HCT116 (cell line): Measurements from ENCODE around the gene KCNK3. TPM values are rescaled to one million over a fixed set of nuclear protein-coding genes. Genes with fewer than 3 reads are reported as not detected.

Source experiments
- ATAC-seq: fragments of 200-7000 bp; cut with Tn5 transposase; 2 replicates; pipeline ENCODE4 v1.9.1; 2020; ENCODE audit warnings: mild to moderate bottlenecking, moderate library complexity
- BruUV-seq: library from RNA; stranded (reverse); fragments of 400-500 nt; replicated peaks from 2 replicates; lab custom pipeline; 2021; lab: Mats Ljungman, UMichigan
- CTCF ChIA-PET: fragments of 300-600 bp; sonication (Branson Sonifier 250); formaldehyde crosslinking; loops from one replicate; lab custom pipeline; 2021; ENCODE audit warnings: antibody characterized with exemption; lab: Charles Lee
- POLR2A ChIA-PET: fragments of 300-600, 350-600 bp; sonication (Branson Sonifier 250); formaldehyde crosslinking; loops from one replicate; lab custom pipeline; 2021; ENCODE audit warnings: antibody characterized with exemption; lab: Charles Lee
- RAD21 ChIA-PET, 2 experiments: fragments of 300-600 bp; sonication (Branson Sonifier 250); formaldehyde crosslinking; loops; one replicate each; lab custom pipeline; 2023; ENCODE audit warnings: low total read pairs in 2 of 2; ENCODE audit not compliant: uncharacterized antibody in 2 of 2, unreplicated experiment in 2 of 2, low non-redundant PET in 1 of 2; lab: Charles Lee
- DNase-seq: peaks from one replicate; pipeline ENCODE4 v3.0.0-alpha.2; 2010; ENCODE audit warnings: low read depth, low spot score
- H2AFZ ChIP-seq: fragments of 200-600 bp; shearing (Covaris generic), sonication (generic); 2 replicates; pipeline ENCODE4 v1.6.1; 2017; ENCODE audit warnings: low read depth, mixed run types, mixed read lengths, antibody characterized with exemption, low read length; ENCODE audit not compliant: poor library complexity, severe bottlenecking
- H3K27ac ChIP-seq: 2 replicates; pipeline ENCODE4 v1.5.1; 2012; ENCODE audit warnings: low read depth, low read length
- H3K27me3 ChIP-seq: fragments of 200-600 bp; sonication (generic); 2 replicates; pipeline ENCODE4 v1.6.1; 2016; ENCODE audit warnings: mixed run types, low read length, mixed read lengths; ENCODE audit not compliant: insufficient read depth
- H3K36me3 ChIP-seq, 2 experiments: fragments of 200-500 bp in 1 of 2; fragments of 200-600 bp in 1 of 2; sonication (Bioruptor generic) in 1 of 2; sonication (generic) in 1 of 2; 2 replicates each; pipeline versions ENCODE4 v1.5.1 to v1.6.1; 2014 to 2016; ENCODE audit warnings: low read length in 2 of 2, inconsistent platforms in 1 of 2, mixed read lengths in 1 of 2, mixed run types in 1 of 2; ENCODE audit not compliant: insufficient read depth in 2 of 2, control insufficient read depth in 1 of 2
- H3K4me1 ChIP-seq, 2 experiments: fragments of 200-600 bp in 1 of 2; sonication (generic) in 1 of 2; 2 replicates each; pipeline versions ENCODE4 v1.5.1 to v1.6.1; 2012 to 2017; ENCODE audit warnings: low read length in 2 of 2, inconsistent platforms in 1 of 2, mild to moderate bottlenecking in 1 of 2, mixed read lengths in 1 of 2, mixed run types in 1 of 2, moderate library complexity in 1 of 2; ENCODE audit not compliant: insufficient read depth in 2 of 2, control insufficient read depth in 1 of 2
- H3K4me2 ChIP-seq: fragments of 200-600 bp; sonication (generic); 2 replicates; pipeline ENCODE4 v1.6.1; 2017; ENCODE audit warnings: mixed run types, low read length, mixed read lengths
- H3K4me3 ChIP-seq, 2 experiments: fragments of 200-600 bp in 1 of 2; sonication (generic) in 1 of 2; replicated peaks in 1 of 2; 2 replicates each; pipeline ENCODE4 v1.5.1; 2011 to 2016; ENCODE audit warnings: low read length in 2 of 2, control low read depth in 1 of 2, low read depth in 1 of 2, mild to moderate bottlenecking in 1 of 2, mixed read lengths in 1 of 2, mixed run types in 1 of 2
- H3K79me2 ChIP-seq: fragments of 200-600 bp; sonication (generic); 2 replicates; pipeline ENCODE4 v1.6.1; 2017; ENCODE audit warnings: mild to moderate bottlenecking, mixed run types, low read length, moderate library complexity, mixed read lengths; ENCODE audit not compliant: insufficient read depth
- H3K9ac ChIP-seq: fragments of 200-600 bp; sonication (generic); 2 replicates; pipeline ENCODE4 v1.6.1; 2016; ENCODE audit warnings: low read length, mixed read lengths
- H3K9me2 ChIP-seq: fragments of 200-600 bp; sonication (generic), shearing (Covaris generic); 2 replicates; pipeline ENCODE4 v1.6.1; 2017; ENCODE audit warnings: mixed run types, mild to moderate bottlenecking, moderate library complexity; ENCODE audit not compliant: insufficient read depth
- H3K9me3 ChIP-seq, 2 experiments: fragments of 200-500 bp in 1 of 2; fragments of 200-600 bp in 1 of 2; sonication (Bioruptor generic) in 1 of 2; sonication (generic) in 1 of 2; 2 replicates each; pipeline ENCODE4 v1.6.1; 2014 to 2017; ENCODE audit warnings: low read length in 2 of 2, mixed read lengths in 2 of 2, inconsistent platforms in 1 of 2, low read depth in 1 of 2, mild to moderate bottlenecking in 1 of 2, mixed run types in 1 of 2, moderate library complexity in 1 of 2; ENCODE audit not compliant: control insufficient read depth in 1 of 2, insufficient read depth in 1 of 2
- H4K20me1 ChIP-seq: fragments of 200-600 bp; sonication (generic), shearing (Covaris generic); 2 replicates; pipeline ENCODE4 v1.6.1; 2017; ENCODE audit warnings: mixed run types, mild to moderate bottlenecking, moderate library complexity; ENCODE audit not compliant: insufficient read depth
- CBX3 ChIP-seq: IDR thresholded peaks from 2 replicates; pipeline ENCODE4 v1.6.1; 2012; ENCODE audit warnings: low read depth
- CEBPB ChIP-seq: IDR thresholded peaks from 2 replicates; pipeline ENCODE4 v1.6.1; 2012; ENCODE audit warnings: low read depth
- EZH2phosphoT487 ChIP-seq: fragments of 200-600 bp; IDR thresholded peaks from 2 replicates; pipeline ENCODE4 v1.6.1; 2018; ENCODE audit warnings: antibody characterized with exemption, borderline replicate concordance
- FOSL1 ChIP-seq: IDR thresholded peaks from 2 replicates; pipeline ENCODE4 v1.6.1; 2012; ENCODE audit warnings: low read depth
- JUND ChIP-seq: IDR thresholded peaks from 2 replicates; pipeline ENCODE4 v1.6.1; 2012
- POLR2A ChIP-seq: IDR thresholded peaks from 2 replicates; pipeline ENCODE4 v1.7.0; 2011; ENCODE audit warnings: borderline replicate concordance; ENCODE audit not compliant: insufficient read depth, insufficient read length; ENCODE audit errors: extremely low read depth
- RAD21 ChIP-seq: IDR thresholded peaks from 2 replicates; pipeline ENCODE4 v1.6.1; 2012; ENCODE audit warnings: low read depth, mild to moderate bottlenecking
- SP1 ChIP-seq: IDR thresholded peaks from 2 replicates; pipeline ENCODE4 v1.6.1; 2012; ENCODE audit warnings: low read depth
- intact Hi-C: fragments of 100-400 bp; cut with micrococcal nuclease; formaldehyde crosslinking; loops from 2 replicates; pipeline ENCODE4 v1.10.0; 2022
- total RNA-seq: library from RNA; stranded (reverse); gene quantifications from one replicate; pipeline ENCODE4 v1.2.1, GENCODE V29; 2021; ENCODE audit not compliant: unreplicated experiment
- TF ChIP-seq, protein P1 (sequence below): IDR thresholded peaks from 2 replicates; pipeline ENCODE4 v1.6.1; 2012
- TF ChIP-seq, protein P2 (sequence below), 3 experiments: fragments of 200-600 bp in 1 of 3; sonication (generic) in 1 of 3; IDR thresholded peaks in 2 of 3; conservative IDR thresholded peaks in 1 of 3; 2 replicates each; pipeline ENCODE4 v1.5.1; 2012 to 2017; ENCODE audit warnings: low read depth in 2 of 3, low read length in 2 of 3, antibody characterized with exemption in 1 of 3, borderline replicate concordance in 1 of 3, control low read depth in 1 of 3, mild to moderate bottlenecking in 1 of 3, mixed read lengths in 1 of 3, mixed run types in 1 of 3, moderate library complexity in 1 of 3; ENCODE audit not compliant: insufficient read depth in 1 of 3
- TF ChIP-seq, protein P3 (sequence below): IDR thresholded peaks from 2 replicates; pipeline ENCODE4 v1.6.1; 2012

The KCNK3 gene
- total RNA-seq, 1 experiment from 2014 or later, result 0.71 TPM

DNA sequence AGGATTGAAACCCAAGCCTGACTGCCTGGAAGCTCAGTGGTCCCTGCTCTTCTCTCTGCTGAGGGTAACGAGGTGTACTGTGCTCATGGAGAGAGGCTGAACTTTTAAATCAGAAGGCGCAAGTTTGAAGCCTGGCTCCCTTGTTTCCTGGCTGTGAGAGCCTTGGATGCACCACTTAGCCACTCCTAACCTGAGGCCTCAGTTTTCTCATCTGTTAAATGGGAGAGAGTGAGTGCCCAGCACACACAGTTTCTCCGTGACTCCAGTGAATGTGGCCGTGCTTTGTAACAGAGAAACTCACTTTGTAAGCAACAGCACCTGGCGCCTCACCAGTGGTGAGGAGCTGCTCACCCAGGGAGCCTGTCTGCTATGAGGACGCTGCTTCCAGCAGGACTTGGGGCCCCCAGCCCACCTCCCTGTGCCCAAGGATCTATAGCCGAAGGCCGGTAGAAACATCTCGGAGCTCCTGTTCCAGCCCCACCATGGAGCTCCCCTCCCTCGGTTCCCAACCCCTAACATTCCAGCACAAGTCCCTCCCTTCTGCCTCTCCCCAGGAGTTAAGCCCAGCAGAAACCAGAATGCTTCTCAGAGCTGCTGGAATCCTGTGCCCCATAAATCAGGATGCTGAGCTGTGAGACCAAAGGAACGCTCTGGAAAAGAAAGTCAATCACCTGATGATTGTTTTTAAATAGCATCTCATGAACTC lies 20.3 kb upstream of the KCNK3 start:
- Histone ChIP-seq H3K4me1 (peaks cover 0 to 14% of the 10 kb centered on the region in 2 experiments; a peak in 1 of 4 replicates), H4K20me1 (no peaks in the 10 kb centered on the region), H3K9me2 (no peaks in the 10 kb centered on the region), H3K79me2 (no peaks in the 10 kb centered on the region), H3K27me3 (no peaks in the 10 kb centered on the region; the same call in 1 of the 2 replicates), H2AFZ (no peak overlapping the region), H3K27ac (no peak overlapping the region), H3K9me3 (no peaks in the 10 kb centered on the region), H3K9ac (no peak overlapping the region), H3K4me2 (no peak overlapping the region), H3K4me3 (no peak overlapping the region), H3K36me3 (no peaks in the 10 kb centered on the region)
- TF ChIP-seq RAD21 (no peak), EZH2phosphoT487 (no peak), JUND (no peak), CBX3 (no peak), FOSL1 (no peak), SP1 (no peak), CEBPB (no peak), POLR2A (no peak)
- TF ChIP-seq, protein P1, sequence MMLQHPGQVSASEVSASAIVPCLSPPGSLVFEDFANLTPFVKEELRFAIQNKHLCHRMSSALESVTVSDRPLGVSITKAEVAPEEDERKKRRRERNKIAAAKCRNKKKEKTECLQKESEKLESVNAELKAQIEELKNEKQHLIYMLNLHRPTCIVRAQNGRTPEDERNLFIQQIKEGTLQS, result no peak
- TF ChIP-seq, protein P2, sequence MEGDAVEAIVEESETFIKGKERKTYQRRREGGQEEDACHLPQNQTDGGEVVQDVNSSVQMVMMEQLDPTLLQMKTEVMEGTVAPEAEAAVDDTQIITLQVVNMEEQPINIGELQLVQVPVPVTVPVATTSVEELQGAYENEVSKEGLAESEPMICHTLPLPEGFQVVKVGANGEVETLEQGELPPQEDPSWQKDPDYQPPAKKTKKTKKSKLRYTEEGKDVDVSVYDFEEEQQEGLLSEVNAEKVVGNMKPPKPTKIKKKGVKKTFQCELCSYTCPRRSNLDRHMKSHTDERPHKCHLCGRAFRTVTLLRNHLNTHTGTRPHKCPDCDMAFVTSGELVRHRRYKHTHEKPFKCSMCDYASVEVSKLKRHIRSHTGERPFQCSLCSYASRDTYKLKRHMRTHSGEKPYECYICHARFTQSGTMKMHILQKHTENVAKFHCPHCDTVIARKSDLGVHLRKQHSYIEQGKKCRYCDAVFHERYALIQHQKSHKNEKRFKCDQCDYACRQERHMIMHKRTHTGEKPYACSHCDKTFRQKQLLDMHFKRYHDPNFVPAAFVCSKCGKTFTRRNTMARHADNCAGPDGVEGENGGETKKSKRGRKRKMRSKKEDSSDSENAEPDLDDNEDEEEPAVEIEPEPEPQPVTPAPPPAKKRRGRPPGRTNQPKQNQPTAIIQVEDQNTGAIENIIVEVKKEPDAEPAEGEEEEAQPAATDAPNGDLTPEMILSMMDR (IDR thresholded peaks at IDR 0.05 in 2 of 3, conservative IDR thresholded peaks at IDR 0.05 in 1 of 3; ENCODE audit: borderline replicate concordance in 1 of 3, insufficient read depth in 1 of 3, low read depth in 2 of 3, low read length in 2 of 3), result no peak
- TF ChIP-seq, protein P3, sequence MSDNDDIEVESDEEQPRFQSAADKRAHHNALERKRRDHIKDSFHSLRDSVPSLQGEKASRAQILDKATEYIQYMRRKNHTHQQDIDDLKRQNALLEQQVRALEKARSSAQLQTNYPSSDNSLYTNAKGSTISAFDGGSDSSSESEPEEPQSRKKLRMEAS, result no peak
- ChIA-PET RAD21 (no interaction called here), CTCF (no interaction called here), POLR2A (no interaction called here)
- BruUV-seq, result no TSS peak
- DNase-seq, result no peak
- no peak for ATAC-seq
- intact Hi-C loops, result no loop called here
